GM21717 (cell line): Measurements from ENCODE around the gene UBE2L3.
"Not testable (repeated sequence)": the region's sequence is repeated elsewhere in the genome, so short reads cannot be mapped to it uniquely, and the experiment has no call there.

Experiments
- ATAC-seq: cut with Tn5 transposase; IDR thresholded peaks from one replicate; pipeline ENCODE4 v1.9.1; 2021; ENCODE audit warnings: mild to moderate bottlenecking, moderate library complexity; ENCODE audit not compliant: unreplicated experiment

Gene UBE2L3

GRCh38 chr22:21567456-21568346 lies at the start of gene UBE2L3:
TSS of gene UBE2L3 (plus strand) at chr22:21567714. CDS start at chr22:21567745, 31 bp downstream.
- ATAC-seq = peak; percentile 54

- ATAC-seq = not testable (repeated sequence)
These were observed 40.6 kb upstream of the UBE2L3 start for GRCh38 chr22:21526705-21527500.

- not testable (repeated sequence) for ATAC-seq
These were observed 36.0 kb upstream of the UBE2L3 start for GRCh38 chr22:21531525-21531924.

GRCh38 chr22:21532863-21533648 lies 34.5 kb upstream of the UBE2L3 start:
- not testable (repeated sequence) for ATAC-seq

- not testable (repeated sequence) for ATAC-seq
These were observed 27.7 kb upstream of the UBE2L3 start for GRCh38 chr22:21539862-21540261.

- not testable (repeated sequence) for ATAC-seq
These were observed 22.8 kb upstream of the UBE2L3 start for GRCh38 chr22:21544432-21545322.

- not testable (repeated sequence) for ATAC-seq
These were observed 18.0 kb upstream of the UBE2L3 start for GRCh38 chr22:21549558-21549957.

GRCh38 chr22:21550008-21550677 lies 17.4 kb upstream of the UBE2L3 start:
- not testable (repeated sequence) for ATAC-seq

- not testable (repeated sequence) for ATAC-seq
These were observed 16.9 kb upstream of the UBE2L3 start for GRCh38 chr22:21550678-21551047.

- ATAC-seq = not testable (repeated sequence)
These were observed 16.2 kb upstream of the UBE2L3 start, which contains the start of gene RIMBP3C for GRCh38 chr22:21551361-21551760. TSS of gene RIMBP3C (minus strand) at chr22:21551461. CDS start at chr22:21550976, 485 bp downstream.

GRCh38 chr22:21559345-21560125 lies 8.0 kb upstream of the UBE2L3 start:
- not testable (repeated sequence) for ATAC-seq

- ATAC-seq = not testable (repeated sequence)
These were observed 6.9 kb upstream of the UBE2L3 start for GRCh38 chr22:21560657-21561056.

GRCh38 chr22:21563912-21564311 lies 3.6 kb upstream of the UBE2L3 start:
- no peak for ATAC-seq

GRCh38 chr22:21564411-21564810 lies 3.1 kb upstream of the UBE2L3 start:
- no peak for ATAC-seq

GRCh38 chr22:21568347-21569075 lies 997 bp downstream of the UBE2L3 start:
- no peak for ATAC-seq

GRCh38 chr22:21569076-21569427 lies 1.5 kb downstream of the UBE2L3 start:
- not testable (repeated sequence) for ATAC-seq

GRCh38 chr22:21569459-21570170 lies 2.1 kb downstream of the UBE2L3 start:
- ATAC-seq = no peak
